H1 (cell line): ENCODE data around the gene GABPB1. TPM values are rescaled to one million over a fixed set of nuclear protein-coding genes. Genes with fewer than 3 reads are reported as not detected.

Experiments used
- CTCF ChIA-PET: fragments of 300-600 bp; sonication (Branson Sonifier 250); formaldehyde crosslinking; loops from one replicate; lab custom pipeline; 2021; ENCODE audit not compliant: partially characterized antibody; lab: Charles Lee
- POLR2A ChIA-PET: fragments of 300-600 bp; sonication (Branson Sonifier 250); formaldehyde crosslinking; loops from one replicate; lab custom pipeline; 2021; ENCODE audit warnings: inconsistent platforms; ENCODE audit not compliant: partially characterized antibody; lab: Charles Lee
- DNase-seq, 2 experiments: peaks; one replicate each; pipeline versions ENCODE4 v3.0.0 to v3.0.0-alpha.2; 2010 to 2022; ENCODE audit warnings: low spot score in 2 of 2, low read depth in 1 of 2, mixed read lengths in 1 of 2
- FAIRE-seq: peaks from 2 replicates; lab custom pipeline; 2011; peaks lifted over from hg19 to GRCh38; lab: Jason Lieb, UNC
- H2AFZ ChIP-seq: 2 replicates; pipeline ENCODE4 v1.8.1; 2012; ENCODE audit warnings: low read length, inconsistent platforms
- H2AK5ac ChIP-seq: 2 replicates; pipeline ENCODE4 v1.6.1; 2013; ENCODE audit warnings: low read depth, low read length
- H2BK120ac ChIP-seq: replicated peaks from 2 replicates; pipeline ENCODE3; 2013; ENCODE audit warnings: low read depth, low read length, inconsistent platforms
- H2BK12ac ChIP-seq: 2 replicates; pipeline ENCODE4 v1.6.1; 2013; ENCODE audit warnings: low read depth, low read length
- H2BK15ac ChIP-seq: 2 replicates; pipeline ENCODE4 v1.6.1; 2013; ENCODE audit warnings: low read length
- H2BK20ac ChIP-seq: 2 replicates; pipeline ENCODE4 v1.6.1; 2013; ENCODE audit warnings: low read length
- H2BK5ac ChIP-seq: 2 replicates; pipeline ENCODE4 v1.6.1; 2013; ENCODE audit warnings: low read depth, low read length
- H3K14ac ChIP-seq: 2 replicates; pipeline ENCODE4 v1.6.1; 2013; ENCODE audit warnings: inconsistent platforms; ENCODE audit not compliant: insufficient read length
- H3K18ac ChIP-seq: 2 replicates; pipeline ENCODE4 v1.6.1; 2013; ENCODE audit warnings: low read length; ENCODE audit errors: extremely low read depth
- H3K23ac ChIP-seq: 2 replicates; pipeline ENCODE4 v1.6.1; 2013; ENCODE audit warnings: inconsistent platforms; ENCODE audit not compliant: insufficient read length
- H3K23me2 ChIP-seq: 2 replicates; pipeline ENCODE4 v1.6.1; 2013; ENCODE audit warnings: low read depth, low read length
- H3K27ac ChIP-seq: 2 replicates; pipeline ENCODE4 v1.6.1; 2011; ENCODE audit warnings: low read depth, low read length, inconsistent platforms
- H3K27me3 ChIP-seq, 4 experiments: replicated peaks in 1 of 4; 1 replicate in 1 of 4; 2 replicates in 3 of 4; pipeline versions ENCODE4 v1.6.1 to v1.8.1; 2011 to 2013; ENCODE audit warnings: low read length in 3 of 4, mild to moderate bottlenecking in 3 of 4, inconsistent platforms in 2 of 4, mixed read lengths in 2 of 4, moderate library complexity in 1 of 4; ENCODE audit not compliant: control insufficient read depth in 3 of 4, insufficient read depth in 3 of 4; ENCODE audit errors: extremely low read depth in 1 of 4
- H3K36me3 ChIP-seq, 4 experiments: 2 replicates each; pipeline versions ENCODE4 v1.6.1 to v1.8.1; 2011 to 2013; ENCODE audit warnings: mild to moderate bottlenecking in 4 of 4, low read length in 3 of 4, moderate library complexity in 2 of 4, control low read depth in 1 of 4, inconsistent platforms in 1 of 4; ENCODE audit not compliant: insufficient read depth in 4 of 4, control insufficient read depth in 2 of 4
- H3K4ac ChIP-seq: replicated peaks from 2 replicates; pipeline ENCODE3; 2013; ENCODE audit warnings: low read length, low read depth, mixed read lengths, inconsistent platforms; ENCODE audit not compliant: insufficient read length
- H3K4me1 ChIP-seq, 4 experiments: replicated peaks in 1 of 4; 1 replicate in 1 of 4; 2 replicates in 3 of 4; pipeline versions ENCODE4 v1.6.1 to v1.8.1; 2011 to 2013; ENCODE audit warnings: low read length in 3 of 4, inconsistent platforms in 2 of 4, mixed read lengths in 1 of 4; ENCODE audit not compliant: insufficient read depth in 4 of 4, control insufficient read depth in 3 of 4
- H3K4me2 ChIP-seq, 2 experiments: 2 replicates each; pipeline versions ENCODE4 v1.6.1 to v1.8.1; 2011 to 2013; ENCODE audit warnings: low read depth in 2 of 2, low read length in 2 of 2, control low read depth in 1 of 2, inconsistent platforms in 1 of 2, mild to moderate bottlenecking in 1 of 2; ENCODE audit not compliant: insufficient read depth in 1 of 2
- H3K4me3 ChIP-seq, 4 experiments: fragments of 200-600, 300-600 bp in 1 of 4; sonication (generic), shearing (Covaris generic), sonication (Bioruptor Twin) in 1 of 4; 2 replicates each; pipeline versions ENCODE4 v1.5.1 to v1.8.1; 2011 to 2016; ENCODE audit warnings: low read length in 4 of 4, low read depth in 3 of 4, control low read depth in 2 of 4, inconsistent platforms in 2 of 4, mild to moderate bottlenecking in 2 of 4, mixed read lengths in 1 of 4, moderate library complexity in 1 of 4; ENCODE audit not compliant: insufficient read depth in 2 of 4; ENCODE audit errors: extremely low read depth in 1 of 4
- H3K56ac ChIP-seq: replicated peaks from 2 replicates; pipeline ENCODE3; 2013; ENCODE audit warnings: low read depth, mild to moderate bottlenecking, mixed read lengths, low read length, inconsistent platforms; ENCODE audit not compliant: insufficient read length
- H3K79me1 ChIP-seq: 2 replicates; pipeline ENCODE4 v1.6.1; 2013; ENCODE audit warnings: low read depth, low read length, control low read depth
- H3K79me2 ChIP-seq, 2 experiments: 2 replicates each; pipeline versions ENCODE4 v1.6.1 to v1.8.1; 2012 to 2013; ENCODE audit warnings: low read length in 2 of 2, mild to moderate bottlenecking in 2 of 2, inconsistent platforms in 1 of 2; ENCODE audit not compliant: insufficient read depth in 2 of 2, control insufficient read depth in 1 of 2
- H3K9ac ChIP-seq, 4 experiments: replicated peaks in 1 of 4; 1 replicate in 1 of 4; 2 replicates in 3 of 4; pipeline versions ENCODE4 v1.6.1 to v1.8.1; 2011 to 2013; ENCODE audit warnings: low read depth in 3 of 4, low read length in 3 of 4, control low read depth in 2 of 4, mild to moderate bottlenecking in 2 of 4, moderate library complexity in 2 of 4, inconsistent platforms in 1 of 4; ENCODE audit errors: extremely low read depth in 1 of 4
- H3K9me3 ChIP-seq, 2 experiments: 2 replicates each; pipeline versions ENCODE4 v1.6.1 to v1.8.1; 2012 to 2013; ENCODE audit warnings: mild to moderate bottlenecking in 2 of 2, moderate library complexity in 2 of 2, control low read depth in 1 of 2, inconsistent platforms in 1 of 2, low read depth in 1 of 2, low read length in 1 of 2, mixed read lengths in 1 of 2; ENCODE audit not compliant: insufficient read depth in 2 of 2
- H4K20me1 ChIP-seq, 2 experiments: replicated peaks in 1 of 2; 2 replicates each; pipeline versions ENCODE3 to v1.8.1; 2011 to 2013; ENCODE audit warnings: inconsistent platforms in 2 of 2, low read length in 2 of 2, mild to moderate bottlenecking in 1 of 2; ENCODE audit not compliant: insufficient read depth in 2 of 2, control insufficient read depth in 1 of 2
- H4K5ac ChIP-seq: 2 replicates; pipeline ENCODE4 v1.6.1; 2013; ENCODE audit warnings: low read length, low read depth, mixed read lengths, inconsistent platforms; ENCODE audit not compliant: insufficient read length
- H4K8ac ChIP-seq: 2 replicates; pipeline ENCODE4 v1.8.0; 2013; ENCODE audit warnings: mild to moderate bottlenecking, moderate library complexity, low read length, inconsistent platforms; ENCODE audit not compliant: insufficient read depth; ENCODE audit errors: extremely low read depth
- H4K91ac ChIP-seq: replicated peaks from 2 replicates; pipeline ENCODE3; 2013; ENCODE audit warnings: low read length, mixed read lengths, inconsistent platforms; ENCODE audit not compliant: insufficient read length
- CHD2 ChIP-seq: IDR thresholded peaks from 2 replicates; pipeline ENCODE4 v1.6.1; 2012; ENCODE audit warnings: low read length, improper control_type of control experiment
- PHF8 ChIP-seq: fragments of 200-600 bp; sonication (generic); conservative IDR thresholded peaks from 2 replicates; pipeline ENCODE4 v1.7.1; 2012; ENCODE audit warnings: low read depth, mild to moderate bottlenecking, inconsistent platforms, low read length, moderate library complexity
- POLR2AphosphoS5 ChIP-seq: IDR thresholded peaks from 2 replicates; pipeline ENCODE4 v1.6.1; 2011; ENCODE audit warnings: low read depth, low read length
- RAD21 ChIP-seq, 2 experiments: IDR thresholded peaks in 1 of 2; conservative IDR thresholded peaks in 1 of 2; 2 replicates each; pipeline ENCODE4 v1.6.1; 2011; ENCODE audit warnings: low read depth in 2 of 2, low read length in 2 of 2, improper control_type of control experiment in 1 of 2, inconsistent platforms in 1 of 2, mild to moderate bottlenecking in 1 of 2, moderate library complexity in 1 of 2
- SAP30 ChIP-seq: fragments of 300-600 bp; sonication (generic); IDR thresholded peaks from 2 replicates; pipeline ENCODE4 v1.7.1; 2012; ENCODE audit warnings: low read length, moderate library complexity, mild to moderate bottlenecking, inconsistent platforms; ENCODE audit not compliant: insufficient read depth, insufficient replicate concordance
- SIX5 ChIP-seq: IDR thresholded peaks from 2 replicates; pipeline ENCODE4 v1.6.1; 2011; ENCODE audit warnings: mild to moderate bottlenecking, low read depth, low read length
- SP2 ChIP-seq: IDR thresholded peaks from 2 replicates; pipeline ENCODE4 v1.6.1; 2012; ENCODE audit warnings: mild to moderate bottlenecking, low read length, inconsistent platforms
- SRF ChIP-seq: IDR thresholded peaks from 2 replicates; pipeline ENCODE4 v1.6.1; 2011; ENCODE audit warnings: mild to moderate bottlenecking, low read depth, low read length, moderate library complexity
- SUZ12 ChIP-seq: fragments of 200-600 bp; sonication (generic); IDR thresholded peaks from 2 replicates; pipeline ENCODE4 v1.6.1; 2012; ENCODE audit warnings: mild to moderate bottlenecking, inconsistent platforms, low read length, moderate library complexity, mixed read lengths
- YY1 ChIP-seq: IDR thresholded peaks from 2 replicates; pipeline ENCODE4 v1.6.1; 2011; ENCODE audit warnings: low read depth, mild to moderate bottlenecking, low read length
- ZNF274 ChIP-seq: IDR thresholded peaks from 2 replicates; pipeline ENCODE4 v1.7.0; 2012; ENCODE audit warnings: low read length, borderline replicate concordance; ENCODE audit errors: extremely low read depth
- WGBS, 2 experiments: shearing (Covaris generic) in 1 of 2; methylation state at CpG; one replicate each; pipeline versions ENCODE4 v1.1.6 to v1.1.7; 2013 to 2015; ENCODE audit warnings: low lambda C conversion rate in 2 of 2, mixed read lengths in 2 of 2, inconsistent platforms in 1 of 2, low coverage in 1 of 2, missing lambda C conversion rate in 1 of 2; ENCODE audit not compliant: insufficient replicate concordance in 2 of 2, insufficient coverage in 1 of 2, insufficient read length in 1 of 2; ENCODE audit errors: extremely low coverage in 1 of 2, missing lambda C conversion rate in 1 of 2; 5-methylcytosine and 5-hydroxymethylcytosine counted together
- polyA plus RNA-seq, 7 experiments: library from polyadenylated mRNA; depleted of rRNA in 3 of 7; stranded (reverse) in 5 of 7; unstranded in 2 of 7; fragments of >200 nt in 5 of 7; fragments of 200-250 nt in 2 of 7; gene quantifications; 1 replicate in 5 of 7; 2 replicates in 1 of 7; 4 replicates in 1 of 7; pipeline versions ENCODE4 v1.2.1 to v1.2.3, GENCODE V29; 2011 to 2013; ENCODE audit warnings: missing spikeins in 2 of 7, mixed read lengths in 2 of 7
- total RNA-seq: library from RNA; stranded (reverse); fragmentation: NEBNext Ultra II Directional; extraction: Animal tissue kit (Norgen Biotek cat#: 25700); gene quantifications from 2 replicates; pipeline ENCODE4 v1.2.1, GENCODE V29; 2021
- TF ChIP-seq, protein P1 (sequence below), 3 experiments: IDR thresholded peaks; 1 replicate in 2 of 3; 2 replicates in 1 of 3; pipeline versions ENCODE4 v1.5.1 to v1.6.1; 2011; ENCODE audit warnings: low read length in 3 of 3, mild to moderate bottlenecking in 3 of 3, inconsistent platforms in 2 of 3, low read depth in 1 of 3, moderate library complexity in 1 of 3; ENCODE audit not compliant: insufficient read depth in 1 of 3; ENCODE audit errors: control extremely low read depth in 1 of 3

GABPB1 gene
- total and polyA plus RNA-seq, 2 of the 8 experiments (the other 6 are each of a cell fraction or from before 2014, with no cell fraction given) = 24.5 to 32.3 TPM

DNA sequence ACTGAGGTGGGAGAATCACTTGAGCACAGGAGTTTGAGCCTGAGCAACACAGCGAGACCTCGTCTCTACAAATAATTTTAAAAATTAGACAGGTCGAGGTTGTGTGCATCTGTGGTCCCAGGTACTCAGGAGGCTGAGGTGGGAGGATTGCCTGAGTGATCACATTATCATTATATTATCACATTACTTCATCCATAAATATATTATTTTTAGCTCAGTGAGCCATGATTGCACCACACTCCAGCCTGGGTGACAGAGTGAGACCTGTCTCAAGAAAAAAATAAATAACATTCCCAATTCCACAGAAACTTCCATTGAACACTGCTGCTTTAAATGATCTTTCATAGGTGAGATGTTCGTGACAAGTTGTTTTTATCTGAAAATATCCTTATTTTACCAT is 21.8 kb downstream of the GABPB1 start:
- Histone ChIP-seq H3K56ac (no peak overlapping the region), H3K9me3 (no peaks in the 10 kb centered on the region), H2BK15ac (no peak overlapping the region), H3K27me3 (peaks cover 0 to 1% (median 0%) of the 10 kb centered on the region in 4 experiments; a peak in 1 of 7 replicates), H3K14ac (no peak overlapping the region), H3K23me2 (no peaks in the 10 kb centered on the region), H4K8ac (no peak overlapping the region), H3K4me3 (no peak overlapping the region), H2AFZ (no peak overlapping the region), H3K4ac (no peak overlapping the region), H2BK5ac (no peak overlapping the region), H4K5ac (no peak overlapping the region), H3K79me2 (peaks cover 0 to 22% of the 10 kb centered on the region in 2 experiments; a peak in 2 of 4 replicates), H3K27ac (no peak overlapping the region), H3K79me1 (no peaks in the 10 kb centered on the region; the same call in 1 of the 2 replicates), H2BK12ac (no peak overlapping the region), H2AK5ac (no peak overlapping the region), H3K23ac (no peak overlapping the region), H2BK120ac (no peak overlapping the region), H4K20me1 (no peaks in the 10 kb centered on the region), H3K4me1 (peaks cover 0 to 5% (median 1%) of the 10 kb centered on the region in 4 experiments; a peak in 3 of 7 replicates), H3K9ac (no peak overlapping the region), H4K91ac (no peak overlapping the region), H2BK20ac (no peak overlapping the region), H3K18ac (no peak overlapping the region), H3K36me3 (no peaks in the 10 kb centered on the region), H3K4me2 (no peak overlapping the region)
- DNase-seq (no peak), FAIRE-seq (no peak)
- CTCF ChIA-PET = no interaction called here
- POLR2A ChIA-PET = no interaction called here
- 93% methylated on average over 4 of the region's 4 CpGs; no CpG with 5 or more reads in 1 of the 2 experiments for WGBS, 2 experiments
- no peak for TF ChIP-seq YY1
- no peak for TF ChIP-seq SIX5
- no peak for TF ChIP-seq ZNF274
- no peak for TF ChIP-seq CHD2
- no peak for TF ChIP-seq POLR2AphosphoS5
- TF ChIP-seq SUZ12 = no peak
- no peak for TF ChIP-seq SP2
- TF ChIP-seq, protein P1, sequence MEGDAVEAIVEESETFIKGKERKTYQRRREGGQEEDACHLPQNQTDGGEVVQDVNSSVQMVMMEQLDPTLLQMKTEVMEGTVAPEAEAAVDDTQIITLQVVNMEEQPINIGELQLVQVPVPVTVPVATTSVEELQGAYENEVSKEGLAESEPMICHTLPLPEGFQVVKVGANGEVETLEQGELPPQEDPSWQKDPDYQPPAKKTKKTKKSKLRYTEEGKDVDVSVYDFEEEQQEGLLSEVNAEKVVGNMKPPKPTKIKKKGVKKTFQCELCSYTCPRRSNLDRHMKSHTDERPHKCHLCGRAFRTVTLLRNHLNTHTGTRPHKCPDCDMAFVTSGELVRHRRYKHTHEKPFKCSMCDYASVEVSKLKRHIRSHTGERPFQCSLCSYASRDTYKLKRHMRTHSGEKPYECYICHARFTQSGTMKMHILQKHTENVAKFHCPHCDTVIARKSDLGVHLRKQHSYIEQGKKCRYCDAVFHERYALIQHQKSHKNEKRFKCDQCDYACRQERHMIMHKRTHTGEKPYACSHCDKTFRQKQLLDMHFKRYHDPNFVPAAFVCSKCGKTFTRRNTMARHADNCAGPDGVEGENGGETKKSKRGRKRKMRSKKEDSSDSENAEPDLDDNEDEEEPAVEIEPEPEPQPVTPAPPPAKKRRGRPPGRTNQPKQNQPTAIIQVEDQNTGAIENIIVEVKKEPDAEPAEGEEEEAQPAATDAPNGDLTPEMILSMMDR (IDR thresholded peaks at IDR 0.05; ENCODE audit: control extremely low read depth in 1 of 3, insufficient read depth in 1 of 3, low read depth in 1 of 3, low read length in 3 of 3) = no peak
- TF ChIP-seq SRF = no peak
- TF ChIP-seq PHF8 = no peak
- TF ChIP-seq RAD21 (IDR thresholded peaks at IDR 0.05 in 1 of 2, conservative IDR thresholded peaks at IDR 0.05 in 1 of 2; ENCODE audit: low read depth in 2 of 2, low read length in 2 of 2) = no peak
- no peak for TF ChIP-seq SAP30
